GM21825 (cell line): Measurements from ENCODE around the gene CCDC81.

Source experiments
- ATAC-seq: cut with Tn5 transposase; IDR thresholded peaks from one replicate; pipeline ENCODE4 v1.9.1; 2021; ENCODE audit warnings: mild to moderate bottlenecking, moderate library complexity; ENCODE audit not compliant: unreplicated experiment

The CCDC81 gene

GRCh38 chr11:86435711-86436110 lies 61.0 kb downstream of the CCDC81 start:
- no peak for ATAC-seq

DNA sequence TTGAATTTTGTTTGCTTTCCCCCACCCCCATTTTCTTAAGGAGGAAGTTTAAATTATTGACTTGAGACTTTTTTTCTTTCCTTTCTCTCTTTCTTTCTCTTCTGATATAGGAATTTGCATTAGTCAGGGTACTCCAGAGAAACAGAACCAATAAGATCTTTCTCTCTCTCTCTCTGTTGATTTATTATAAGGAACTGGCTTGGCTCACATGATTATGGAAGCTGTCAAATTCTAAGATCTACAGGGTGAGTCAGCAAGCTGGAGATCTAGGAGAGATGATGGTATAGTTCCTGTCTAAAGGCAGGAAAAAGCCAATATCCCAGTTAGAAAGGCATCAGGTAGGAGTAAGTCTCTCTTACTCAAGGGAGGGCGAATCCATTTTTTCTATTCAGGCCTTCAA lies 64.0 kb downstream of the CCDC81 start:
- no peak for ATAC-seq

- ATAC-seq, result no peak
Measured at GRCh38 chr11:86440305-86440716, 65.6 kb downstream of the CCDC81 start.

DNA sequence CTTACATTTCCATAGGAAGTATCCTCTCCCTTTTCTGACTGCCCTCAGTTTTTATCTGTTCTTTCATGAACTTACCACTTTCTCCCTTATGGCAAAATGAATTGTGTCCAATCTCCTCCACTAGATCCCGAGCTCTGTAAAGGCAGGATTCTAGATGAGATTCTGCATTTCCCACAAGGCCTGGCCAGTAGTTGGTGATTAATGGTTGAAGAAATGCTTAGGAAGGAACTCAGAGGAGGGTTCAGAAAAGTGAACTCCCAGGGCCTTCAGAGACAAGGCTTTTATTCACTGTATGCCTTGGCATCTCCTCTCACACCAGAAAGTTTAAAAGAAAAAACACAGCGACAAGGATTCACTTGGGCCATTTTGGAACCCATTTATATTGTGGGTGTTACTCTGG lies 66.2 kb downstream of the CCDC81 start:
- no peak for ATAC-seq

DNA sequence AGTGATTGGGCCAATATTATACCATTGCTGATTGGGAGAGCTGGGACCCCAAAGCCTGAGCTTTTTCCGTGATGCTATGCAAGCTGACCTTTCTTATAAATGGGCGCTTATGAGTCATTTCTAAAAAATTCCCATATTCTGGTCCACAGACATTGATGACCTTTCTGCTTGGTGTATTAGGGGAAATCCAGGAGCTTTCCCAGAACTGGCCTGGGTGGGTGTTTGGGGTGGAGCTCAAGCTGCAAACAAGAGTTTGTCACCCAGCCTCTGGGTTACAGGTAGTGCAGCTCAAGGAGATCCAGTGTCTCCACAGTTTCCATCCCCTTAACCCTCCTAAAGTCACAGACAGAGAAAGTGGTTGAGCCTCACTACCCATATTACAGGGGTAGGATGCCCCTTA lies 67.7 kb downstream of the CCDC81 start:
- no peak for ATAC-seq

DNA sequence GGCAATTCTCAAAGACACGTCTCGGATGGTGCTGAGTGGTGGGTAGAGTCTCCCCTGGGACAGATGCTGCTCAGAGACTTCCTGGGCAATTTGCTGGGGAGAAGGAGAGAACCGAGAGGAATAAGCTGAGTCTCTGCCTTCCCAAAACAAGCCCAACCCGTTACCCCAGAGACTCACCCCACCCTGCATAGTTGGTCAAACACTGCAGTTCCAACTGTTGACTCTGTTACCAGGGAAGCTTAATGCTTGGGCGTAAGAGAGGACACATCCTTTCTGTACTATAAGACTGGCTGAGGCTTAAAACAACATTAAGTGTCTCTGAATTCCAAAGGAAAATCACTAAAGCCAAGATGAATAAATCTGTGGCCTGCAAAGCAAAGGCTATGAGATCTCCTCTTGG lies 68.1 kb downstream of the CCDC81 start:
- no peak for ATAC-seq

DNA sequence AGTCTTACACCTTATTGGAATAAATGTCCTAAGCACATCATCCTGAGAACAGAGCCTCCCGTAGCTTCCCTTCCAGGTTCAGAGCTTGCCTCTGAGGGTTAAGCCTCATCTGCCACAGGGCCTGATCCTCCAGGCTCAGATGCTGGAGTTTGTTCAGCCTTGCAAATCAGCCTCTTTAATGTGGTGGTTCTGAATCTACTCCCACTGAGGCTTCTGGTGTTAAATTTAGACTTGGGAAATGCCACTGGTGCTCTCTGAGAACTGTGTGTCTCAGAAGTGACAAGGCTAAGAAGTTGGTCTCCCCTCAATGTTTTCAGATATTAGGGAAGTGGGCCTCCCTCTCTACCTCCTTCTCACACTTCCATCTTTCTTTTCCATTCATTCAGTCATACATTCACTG lies 68.7 kb downstream of the CCDC81 start:
- no peak for ATAC-seq

DNA sequence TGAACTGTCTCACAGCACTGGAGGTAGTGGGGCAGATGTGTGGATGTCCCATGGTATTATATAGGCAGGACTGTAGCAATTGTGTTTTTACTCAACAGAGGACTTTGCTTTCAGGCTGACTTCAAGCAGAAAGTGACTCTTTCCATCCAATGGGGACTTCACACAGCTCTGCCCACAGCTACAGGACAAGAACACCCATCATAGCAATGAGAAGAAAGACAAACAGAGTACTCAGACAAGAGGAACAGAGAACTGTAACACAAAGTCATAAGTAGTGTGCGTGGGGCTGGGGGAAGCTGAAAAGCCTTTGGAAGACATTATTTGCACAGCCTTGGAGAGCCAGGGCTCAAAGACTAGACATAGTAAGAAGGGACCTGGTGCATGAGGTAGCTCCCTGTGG lies 70.3 kb downstream of the CCDC81 start:
- no peak for ATAC-seq

- ATAC-seq, result no peak
Measured at GRCh38 chr11:86446163-86446923, 71.7 kb downstream of the CCDC81 start.

DNA sequence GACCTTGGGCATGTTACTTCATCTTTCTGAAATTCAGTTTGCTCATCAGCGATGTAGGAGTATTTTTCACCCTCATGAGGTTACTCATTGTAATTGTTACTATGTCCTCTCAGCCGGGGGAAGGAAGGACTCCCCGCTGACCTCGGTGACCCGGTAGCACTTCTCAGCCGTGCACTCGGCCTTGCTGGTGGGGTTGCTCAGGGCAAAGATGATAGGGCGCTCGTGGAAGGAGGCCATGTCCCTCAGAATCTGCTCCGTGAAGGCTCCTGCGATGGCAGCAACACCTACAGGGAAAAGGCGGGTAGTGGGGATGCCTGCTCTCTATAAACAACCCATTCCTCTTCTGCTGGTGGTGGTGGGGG lies 72.2 kb downstream of the CCDC81 start:
- no peak for ATAC-seq

DNA sequence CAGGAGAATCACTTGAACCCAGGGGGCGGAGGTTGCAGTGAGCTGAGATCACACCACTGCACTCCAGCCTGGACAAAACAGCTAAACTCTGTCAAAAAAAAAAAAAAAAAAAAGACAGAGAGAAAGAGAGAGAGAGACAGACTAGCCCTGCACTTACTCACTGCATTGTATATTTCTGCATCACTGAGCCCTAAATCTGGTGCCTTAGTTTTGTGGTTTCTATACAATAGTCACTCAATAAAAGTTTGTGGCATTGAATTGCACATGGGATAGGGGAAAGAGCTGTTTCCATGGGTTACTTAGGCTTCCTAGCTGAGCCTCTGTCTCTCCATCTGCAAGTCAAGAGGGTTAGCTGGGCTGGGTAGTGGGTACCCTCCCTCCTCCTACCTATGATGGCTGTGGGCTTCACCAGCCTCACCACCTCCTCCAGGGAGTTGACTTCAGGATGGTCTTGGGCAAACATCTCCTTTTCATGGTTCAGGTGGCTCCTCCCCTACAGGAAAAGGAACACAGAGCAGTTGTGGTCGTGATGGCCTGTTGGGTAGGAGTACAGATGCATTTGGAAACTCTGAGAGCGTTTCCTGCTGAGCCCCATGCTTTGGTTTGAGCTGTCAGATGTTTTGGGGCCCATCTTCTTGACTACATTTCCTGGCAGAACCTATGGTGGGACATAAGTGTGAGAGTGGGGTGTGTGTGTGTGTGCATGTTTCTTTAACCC lies 73.2 kb downstream of the CCDC81 start:
- no peak for ATAC-seq

DNA sequence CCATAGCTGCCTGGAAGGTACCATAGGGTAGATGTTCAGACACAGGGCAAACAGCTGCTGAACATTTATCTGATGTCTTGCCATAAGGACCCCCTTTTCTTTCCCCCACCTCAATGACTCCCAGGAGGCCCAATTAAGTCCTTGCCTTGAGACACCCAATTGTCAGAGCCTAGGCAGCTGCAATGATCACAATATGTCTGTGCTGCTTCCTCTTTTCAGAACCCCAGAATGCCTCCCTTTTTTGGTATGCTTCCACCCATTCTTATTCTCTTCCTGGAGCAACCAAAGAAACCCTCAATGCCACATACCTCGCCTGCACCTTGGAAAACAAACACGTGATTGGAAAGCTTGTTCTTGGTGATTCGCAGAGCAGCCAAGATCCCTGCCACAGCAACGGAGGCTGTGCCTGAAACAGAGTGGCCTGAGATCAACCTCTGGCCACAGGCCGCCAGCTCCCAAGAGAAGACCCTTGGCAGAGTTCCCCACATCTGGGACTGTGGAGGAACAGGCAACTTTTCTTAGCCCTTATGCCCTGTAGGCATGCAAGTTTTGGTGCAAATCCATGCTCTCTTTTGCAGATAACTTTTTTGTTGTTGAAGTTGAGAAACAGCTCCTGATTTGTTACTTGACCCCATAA lies 75.4 kb downstream of the CCDC81 start:
- no peak for ATAC-seq

DNA sequence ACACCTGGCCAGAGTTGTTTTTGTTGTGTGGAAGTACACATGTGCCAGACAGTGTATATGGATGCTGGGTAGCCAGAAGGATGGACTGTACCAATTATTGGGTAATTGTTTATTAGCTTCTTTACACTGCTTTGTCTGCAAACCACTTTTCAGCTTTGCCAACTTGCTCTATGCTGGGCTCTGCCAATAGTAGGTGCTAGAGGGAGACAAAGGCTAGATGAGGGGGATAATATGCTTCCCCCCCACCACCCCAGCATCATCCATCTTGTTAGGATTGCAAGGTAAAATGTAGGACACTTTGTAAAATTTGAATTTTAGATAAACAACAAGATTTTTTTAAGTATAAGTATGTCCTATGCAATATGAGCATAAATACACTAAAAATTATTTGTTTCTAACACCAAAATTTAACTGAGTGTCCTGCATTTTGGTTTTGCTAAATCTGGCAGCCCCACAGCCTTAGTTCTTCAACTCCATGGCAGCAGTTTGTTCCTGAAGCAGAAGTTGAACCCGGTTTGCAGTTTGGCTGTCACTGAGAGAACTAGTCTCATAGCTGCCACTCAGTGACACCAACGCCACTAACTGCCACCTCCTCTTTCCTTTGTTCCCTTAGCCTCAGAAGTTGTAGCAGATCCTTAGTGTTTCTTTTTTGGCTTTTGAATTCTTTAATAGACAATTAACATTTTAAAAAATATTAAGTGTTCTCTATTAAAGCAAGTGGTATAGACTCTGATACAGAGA lies 78.8 kb downstream of the CCDC81 start:
- ATAC-seq, result no peak

GRCh38 chr11:86456075-86456939 lies 81.6 kb downstream of the CCDC81 start:
- ATAC-seq, result peak; percentile 85

DNA sequence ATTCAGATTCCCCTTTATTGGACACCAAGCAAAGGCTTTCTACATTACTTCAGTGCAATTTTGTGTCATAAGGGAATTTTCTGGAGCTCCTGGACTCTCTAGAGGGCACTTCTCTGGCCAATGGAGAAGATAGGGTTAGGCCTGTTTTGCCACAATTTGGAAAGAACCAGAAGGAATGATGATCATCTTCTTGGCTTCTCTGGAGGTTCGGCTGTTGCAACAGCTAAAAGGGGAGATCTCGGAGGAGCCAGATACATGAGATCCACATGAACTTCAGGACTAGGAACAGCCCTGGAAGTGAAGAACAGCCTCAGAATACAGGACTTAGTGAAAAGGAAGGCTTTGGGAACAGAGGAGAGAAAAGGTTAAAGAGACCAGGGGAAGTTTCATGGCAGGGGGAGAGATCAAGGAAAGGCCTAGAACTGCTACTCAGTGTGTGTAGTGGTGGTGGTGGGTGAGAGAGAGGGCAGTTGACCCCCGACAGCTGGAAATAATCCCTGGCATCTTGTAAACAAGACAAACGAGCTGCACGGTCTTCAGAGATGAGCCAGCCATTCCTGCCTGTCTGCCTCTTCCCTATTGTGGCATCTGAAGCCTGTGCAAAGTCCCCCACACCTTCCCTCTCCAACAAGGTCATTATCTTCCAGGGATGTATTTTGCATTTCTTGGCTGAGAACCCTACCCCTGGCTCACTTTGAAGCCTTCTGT lies 83.8 kb downstream of the CCDC81 start:
- no peak for ATAC-seq

- ATAC-seq, result no peak
Measured at GRCh38 chr11:86459002-86459385, 84.3 kb downstream of the CCDC81 start.

GRCh38 chr11:86459682-86460460 lies 85.2 kb downstream of the CCDC81 start:
- ATAC-seq, result no peak

DNA sequence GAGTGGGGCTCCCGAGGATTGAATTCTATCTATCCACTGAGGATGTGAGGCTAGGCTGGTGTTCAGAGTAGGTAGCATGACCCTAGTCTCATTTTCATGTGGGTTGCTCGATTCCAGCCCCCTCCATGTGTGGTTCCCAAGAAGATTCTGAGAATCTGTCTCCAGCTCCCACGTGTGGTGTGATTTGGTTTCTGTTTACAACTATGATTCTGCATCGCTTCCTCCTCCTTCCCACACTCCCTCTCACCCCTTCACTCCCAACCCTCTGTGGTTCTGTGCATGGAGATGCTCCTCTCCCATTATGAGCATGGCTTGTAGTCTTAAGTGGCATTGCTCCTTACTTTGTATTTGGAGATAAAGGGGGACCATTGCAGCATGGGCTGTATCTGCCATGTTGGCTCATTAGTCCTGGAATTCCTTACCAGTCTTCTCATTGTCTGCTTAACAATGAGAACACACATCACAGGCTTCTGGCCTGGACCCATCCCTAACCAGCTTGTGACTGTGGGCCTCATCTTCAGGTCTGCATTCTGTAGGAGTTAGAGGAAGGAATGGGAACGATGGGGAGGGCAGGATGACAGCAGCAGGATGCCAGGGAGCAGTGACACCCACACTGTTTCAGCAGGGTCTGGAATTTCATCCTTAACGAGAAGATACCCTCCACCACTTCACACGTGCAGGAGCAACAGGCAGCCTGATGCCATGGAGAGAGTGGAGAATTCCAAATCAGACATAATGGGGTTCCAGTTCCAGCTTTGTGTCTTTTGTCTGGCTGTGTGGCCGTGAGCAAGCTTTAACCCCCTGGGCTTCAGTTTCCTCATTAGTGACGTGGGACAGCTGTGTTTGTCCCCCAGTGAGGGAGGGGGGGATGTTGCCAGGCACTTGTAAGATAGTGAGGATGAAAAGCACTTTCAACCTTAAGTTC lies 86.0 kb downstream of the CCDC81 start:
- ATAC-seq, result no peak
